HG03139 (cell line): ENCODE measurements around the gene MBTD1.
"Not testable (repeated sequence)": the region's sequence is repeated elsewhere in the genome, so short reads cannot be mapped to it uniquely, and the experiment has no call there.

Experiments used
- ATAC-seq: cut with Tn5 transposase; IDR thresholded peaks from one replicate; pipeline ENCODE4 v1.9.1; 2021; ENCODE audit not compliant: unreplicated experiment

The MBTD1 gene

GRCh38 chr17:51259564-51260236, at the start of gene MBTD1:
Gene MBTD1 (minus strand): TSS chr17:51260049. CDS start chr17:51225161, 34,888 bp downstream.
- ATAC-seq, result peak; percentile 71

GRCh38 chr17:51305182-51305581, 45.3 kb upstream of the MBTD1 start:
- ATAC-seq, result no peak

- ATAC-seq, result no peak
Measured at GRCh38 chr17:51299859-51300258, 40.0 kb upstream of the MBTD1 start.

GRCh38 chr17:51298508-51299371, 38.9 kb upstream of the MBTD1 start:
- no peak for ATAC-seq

- ATAC-seq, result not testable (repeated sequence)
Measured at GRCh38 chr17:51294338-51294737, 34.5 kb upstream of the MBTD1 start.

DNA sequence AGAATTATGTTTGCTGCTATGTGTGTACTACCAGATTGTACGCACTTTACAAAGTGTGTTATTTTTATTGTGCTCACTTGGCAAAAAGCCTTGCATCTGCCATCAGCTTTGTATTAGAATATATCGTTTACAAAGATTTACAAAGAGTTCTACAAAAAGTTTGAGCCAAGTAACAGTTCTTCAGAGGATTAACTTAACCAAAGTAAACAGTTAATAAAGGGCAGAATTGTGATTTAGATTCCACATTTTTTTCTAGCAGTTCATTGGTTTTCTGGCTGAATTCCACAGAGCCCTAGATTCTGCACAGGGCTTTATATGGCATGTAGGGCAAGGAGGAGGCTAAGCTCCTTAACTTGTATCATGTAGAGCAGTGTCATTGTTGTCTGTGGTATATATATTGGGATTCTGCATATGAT, 29.9 kb upstream of the MBTD1 start:
- ATAC-seq, result no peak

GRCh38 chr17:51287412-51287811, 27.6 kb upstream of the MBTD1 start:
- ATAC-seq, result no peak

GRCh38 chr17:51279183-51279582, 19.3 kb upstream of the MBTD1 start:
- ATAC-seq, result no peak

GRCh38 chr17:51275381-51275780, 15.5 kb upstream of the MBTD1 start:
- no peak for ATAC-seq

DNA sequence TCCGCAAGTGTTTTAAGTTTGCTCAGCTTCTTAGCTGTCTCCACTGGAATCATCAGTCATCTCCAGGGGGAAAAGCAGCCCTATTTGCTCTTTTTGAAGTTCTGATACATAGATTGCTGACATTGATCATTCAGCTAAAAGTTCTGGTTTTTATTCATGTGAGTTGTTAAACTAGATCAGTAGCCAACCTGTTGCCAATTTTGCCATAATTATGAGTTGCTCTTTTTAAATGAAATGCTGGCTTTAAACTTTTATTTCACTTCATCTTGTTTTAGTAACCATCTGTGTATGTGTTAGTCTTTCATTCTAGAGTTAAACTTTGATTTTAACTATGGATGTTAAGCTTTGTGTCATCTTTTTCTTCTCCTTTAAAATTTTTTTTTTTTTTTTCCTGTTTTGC, 13.0 kb upstream of the MBTD1 start:
- no peak for ATAC-seq

DNA sequence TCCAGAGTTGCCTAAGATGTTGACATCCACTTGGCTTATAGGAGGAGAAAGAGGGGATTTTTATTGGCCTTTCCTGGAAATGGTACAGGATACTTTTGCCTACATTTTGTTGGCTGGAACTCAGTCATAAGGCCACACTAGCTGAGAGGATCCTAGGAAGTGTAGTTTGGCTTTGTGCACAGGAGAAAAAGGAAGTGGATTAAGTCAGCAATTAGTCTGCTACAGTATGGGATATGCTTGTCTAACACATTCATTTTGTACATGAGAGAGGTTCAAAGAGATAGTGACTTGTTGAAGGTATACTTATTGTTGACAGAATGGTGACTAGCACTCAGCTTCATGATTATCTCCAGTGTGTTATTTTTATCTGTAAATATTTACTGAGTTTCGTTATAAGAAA, 10.8 kb upstream of the MBTD1 start:
- no peak for ATAC-seq

GRCh38 chr17:51269991-51270390, 10.1 kb upstream of the MBTD1 start:
- no peak for ATAC-seq

GRCh38 chr17:51264466-51264865, 4.6 kb upstream of the MBTD1 start:
- not testable (repeated sequence) for ATAC-seq

DNA sequence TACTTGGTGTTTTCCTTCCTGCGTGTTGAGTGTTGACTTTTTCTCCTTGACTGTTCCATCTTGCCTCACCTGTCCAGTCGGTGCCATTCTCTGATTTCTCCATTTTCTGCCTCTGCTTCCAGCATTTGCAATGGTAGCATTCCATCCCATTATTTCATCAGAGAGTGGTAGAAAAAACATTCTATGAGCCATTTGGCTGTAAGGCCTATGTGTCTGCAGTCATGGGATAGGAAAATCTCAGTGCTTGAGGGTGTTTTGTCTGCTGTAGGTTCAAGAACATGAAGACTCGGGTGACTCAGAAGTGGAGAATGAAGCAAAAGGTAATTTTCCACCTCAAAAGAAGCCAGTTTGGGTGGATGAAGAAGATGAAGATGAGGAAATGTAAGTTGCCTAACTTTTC, 3.2 kb upstream of the MBTD1 start:
- no peak for ATAC-seq

DNA sequence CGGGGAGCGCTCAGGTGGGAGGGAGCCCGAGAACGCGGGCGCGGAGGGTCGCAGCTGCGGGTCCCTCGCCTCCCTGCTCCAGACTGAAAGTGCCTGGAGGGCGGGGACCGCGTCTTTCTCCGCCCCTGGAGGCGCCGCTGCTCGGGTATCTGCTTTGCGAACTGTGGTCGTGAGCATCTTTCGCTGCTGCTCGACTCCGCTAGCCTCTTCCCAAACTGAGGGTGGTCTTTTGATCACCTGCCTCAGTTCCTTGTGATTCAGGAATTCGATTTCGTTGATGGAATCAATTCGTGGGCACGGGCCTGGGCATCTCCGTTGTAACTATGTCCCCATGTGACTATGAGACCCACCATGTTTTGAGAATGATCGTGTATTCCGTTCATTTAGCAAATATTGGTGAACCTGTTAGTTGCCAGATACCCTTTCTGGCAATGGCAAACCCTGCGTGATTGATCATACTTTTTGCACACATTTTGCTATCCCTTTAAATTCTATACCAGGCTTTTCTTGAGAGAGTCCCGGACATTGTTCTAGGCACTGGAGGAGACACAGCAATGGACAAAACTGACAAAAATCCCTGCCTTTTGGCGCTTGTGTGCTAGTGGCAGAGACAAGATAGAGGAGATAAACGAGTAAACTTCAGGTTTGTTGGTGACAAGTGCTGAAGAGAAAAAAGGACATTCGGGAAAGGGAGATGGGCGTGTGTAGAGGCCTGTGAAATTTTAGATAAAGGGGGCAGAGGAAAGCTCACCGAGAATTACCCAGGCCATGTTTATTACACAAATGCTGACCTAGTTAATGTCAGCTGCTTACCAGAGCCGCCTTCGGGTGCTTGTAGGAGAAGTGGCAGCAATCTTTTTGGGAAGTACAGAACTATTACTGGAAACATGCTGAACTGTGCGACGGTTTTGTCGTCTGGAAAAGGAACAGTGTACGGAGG, 1.4 kb upstream of the MBTD1 start:
- no peak for ATAC-seq

GRCh38 chr17:51260237-51261023, 581 bp upstream of the MBTD1 start, which contains the start of gene UTP18:
Gene UTP18 (plus strand): TSS chr17:51260546. CDS start chr17:51260585, 39 bp downstream.
- peak; percentile 65 for ATAC-seq

DNA sequence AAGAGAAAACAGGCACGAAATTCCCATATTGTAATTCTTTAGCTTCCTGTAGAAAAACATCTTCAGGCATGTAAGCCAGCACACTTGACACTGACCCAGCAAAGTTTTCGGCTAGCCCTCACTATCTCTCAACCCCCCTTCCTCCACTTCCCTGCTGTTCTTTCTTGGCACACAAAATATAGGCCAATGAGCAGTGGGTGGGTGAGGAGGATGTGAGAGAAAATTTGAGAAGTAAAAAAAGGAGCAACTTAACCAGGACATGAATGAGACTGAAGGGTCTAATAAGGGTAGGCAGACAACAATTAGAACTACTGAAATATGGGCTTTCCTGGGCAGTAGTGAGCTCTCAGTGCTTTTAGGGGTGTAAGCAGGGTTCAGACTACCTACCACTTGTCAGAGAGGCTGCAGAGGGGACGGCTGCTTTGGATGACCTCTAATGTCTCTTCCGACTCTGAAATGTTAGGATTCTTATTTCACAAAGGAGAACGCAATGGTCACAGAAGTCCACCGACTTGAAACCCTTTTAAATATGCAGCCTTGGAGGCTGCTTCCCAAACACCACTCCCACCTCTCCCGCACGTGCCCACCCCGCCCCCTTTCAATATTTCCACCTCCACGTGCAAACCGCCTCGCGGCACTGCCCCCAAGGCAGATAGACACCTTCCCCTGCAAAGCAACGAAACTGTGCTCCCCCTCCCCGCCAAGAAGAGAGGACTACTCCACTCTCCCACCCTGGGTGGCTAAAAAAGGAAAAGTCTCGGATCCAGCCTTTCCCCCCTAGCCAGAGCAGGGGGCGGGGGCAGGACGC, 889 bp downstream of the MBTD1 start:
- ATAC-seq, result no peak

GRCh38 chr17:51257150-51258081, 2.4 kb downstream of the MBTD1 start:
- ATAC-seq, result no peak
